Left colon (tissue), 2 donors: ENCODE results near the gene ECM1. TPM values are rescaled to one million over a fixed set of nuclear protein-coding genes. Genes with fewer than 3 reads are reported as not detected.

Experiments used
- ATAC-seq: fragments of 200-7000 bp; cut with Tn5 transposase; one replicate; pipeline ENCODE4 v1.9.1; 2020; ENCODE audit warnings: mild to moderate bottlenecking, moderate library complexity
- DNase-seq, 2 donors: peaks; one replicate each; pipeline ENCODE4 v3.0.0-alpha.2; 2020
- intact Hi-C, 2 donors: fragments of 100-400 bp; cut with DNase I in 1 of 2; cut with micrococcal nuclease in 1 of 2; formaldehyde crosslinking; loops; one replicate each; pipeline versions ENCODE4 v1.11.2 to v1.14.0; 2022; cut with DNase I, micrococcal nuclease
- long read RNA-seq: library from polyadenylated mRNA; unstranded; transcript quantifications from one replicate; pipeline ENCODE4 v2.0.0, GENCODE V29; 2021
- total RNA-seq, 2 donors: library from RNA; stranded (reverse); fragmentation: NEBNext Ultra II Directional; extraction: Animal tissue kit (Norgen Biotek cat#: 25700); gene quantifications; one replicate each; pipeline ENCODE4 v1.2.1, GENCODE V29; 2021
- donor health status: DM: no; HTN: no; CAD: no.
- donor health status: DM: yes; HTN: yes; CAD: no.

The ECM1 gene
- total RNA-seq: 1 to 10 TPM; 6.3 to 9.1 TPM
- long read RNA-seq, partial matches to known transcripts: 0 of 1 reads
- long read RNA-seq, other reads (novel, unspliced or antisense): 0 of 1 reads

- peak in 1 of 2 donors; percentile 48 for DNase-seq
- peak; percentile 91 for ATAC-seq
- intact Hi-C loops: no loop called here
These were observed at the start of gene ECM1 for GRCh38 chr1:150507912-150508864. Gene ECM1, plus strand, starts transcription at chr1:150508109. Its CDS starts 101 bp downstream, at chr1:150508210.

GRCh38 chr1:150464422-150464826 lies 43.5 kb upstream of the ECM1 start:
- intact Hi-C loops: no loop called here
- DNase-seq (peak; percentile 42 to 65), ATAC-seq (peak; percentile 78)

DNA sequence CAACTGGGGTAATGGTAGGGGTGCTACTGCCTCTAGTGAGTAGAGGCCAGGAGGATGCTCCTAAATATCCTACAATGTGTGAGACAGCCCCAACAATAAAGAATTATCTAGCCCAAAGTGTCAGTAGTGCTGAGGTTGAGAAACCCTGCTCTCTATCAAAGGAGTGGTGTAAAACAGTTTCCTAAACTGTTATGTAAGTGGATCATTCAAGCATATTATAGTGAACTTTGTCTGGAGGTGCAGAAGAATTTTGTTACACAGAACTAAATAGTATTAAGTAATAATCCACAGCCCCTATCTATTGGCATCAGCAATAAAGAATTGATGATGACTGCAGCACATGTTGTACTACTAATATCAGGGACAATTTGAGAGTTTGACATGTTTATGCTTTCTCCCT lies 40.9 kb upstream of the ECM1 start:
- DNase-seq (no peak), ATAC-seq (no peak)
- intact Hi-C loops: no loop called here

DNA sequence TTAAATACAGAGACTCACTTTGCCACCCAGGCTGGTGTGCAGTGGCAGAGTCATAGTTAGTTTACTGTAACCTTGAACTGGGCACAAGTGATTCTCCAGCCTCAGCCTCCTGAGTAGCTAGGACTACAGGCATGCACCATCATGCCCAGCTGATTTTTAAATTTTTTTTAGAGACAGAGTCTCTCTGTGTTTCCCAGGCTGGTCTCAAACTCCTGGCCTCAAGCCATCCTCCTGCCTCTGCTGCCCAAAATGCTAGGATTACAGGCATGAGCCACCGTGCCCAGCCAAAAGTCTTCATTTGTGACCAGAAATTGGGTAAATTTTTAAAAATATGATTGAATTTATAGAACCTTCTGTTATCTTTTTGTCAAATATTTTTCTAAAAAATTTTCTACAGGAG lies 38.6 kb upstream of the ECM1 start:
- DNase-seq (no peak), ATAC-seq (no peak)
- intact Hi-C loops: no loop called here

DNA sequence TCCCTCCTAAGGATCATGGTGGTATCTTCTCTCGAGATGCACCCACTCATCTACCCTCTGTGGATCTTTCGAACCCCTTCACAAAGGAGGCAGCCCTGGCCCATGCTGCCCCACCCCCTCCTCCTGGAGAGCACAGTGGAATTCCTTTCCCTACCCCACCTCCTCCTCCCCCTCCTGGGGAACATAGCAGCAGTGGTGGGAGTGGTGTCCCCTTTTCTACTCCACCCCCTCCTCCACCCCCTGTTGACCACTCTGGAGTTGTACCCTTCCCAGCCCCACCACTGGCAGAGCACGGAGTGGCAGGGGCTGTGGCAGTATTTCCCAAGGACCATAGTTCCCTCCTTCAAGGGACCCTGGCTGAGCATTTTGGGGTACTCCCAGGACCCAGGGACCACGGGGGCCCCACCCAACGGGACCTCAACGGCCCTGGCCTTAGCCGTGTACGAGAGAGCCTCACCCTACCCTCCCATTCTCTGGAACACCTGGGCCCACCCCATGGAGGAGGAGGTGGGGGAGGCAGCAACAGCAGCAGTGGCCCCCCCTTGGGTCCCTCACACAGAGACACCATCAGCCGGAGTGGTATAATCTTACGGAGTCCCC lies 35.2 kb upstream of the ECM1 start:
- no peak for ATAC-seq
- DNase-seq: no peak
- intact Hi-C loops: loop anchor here in 1 of 2 donors (10.0 kb wide), 1 partner anchor 62 kb away; no protein-coding TSS in a partner anchor

- ATAC-seq (no peak), DNase-seq (no peak)
- intact Hi-C loops: loop anchor here in 1 of 2 donors (10.0 kb wide), 1 partner anchor 61 kb away; no protein-coding TSS in a partner anchor
These were observed 34.2 kb upstream of the ECM1 start for GRCh38 chr1:150473659-150474058.

DNA sequence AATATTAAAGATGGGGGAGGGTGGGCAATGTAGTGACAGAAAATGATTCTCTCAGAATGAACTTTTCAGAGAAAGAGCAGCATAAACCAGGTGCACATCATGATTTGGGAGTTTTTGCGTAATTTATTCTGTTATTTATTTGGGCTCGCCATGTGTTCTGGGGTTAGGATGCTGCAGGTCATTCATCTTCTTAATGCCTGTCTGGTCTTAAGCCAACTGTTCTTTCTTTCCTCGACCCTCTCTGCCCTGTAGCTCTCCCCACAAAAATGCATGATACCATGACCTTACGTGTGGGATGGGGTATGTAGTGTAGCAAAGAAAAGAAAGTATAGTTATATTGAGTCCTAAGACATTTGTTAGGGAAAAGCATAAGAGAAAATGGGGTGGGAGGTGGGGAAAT lies 33.0 kb upstream of the ECM1 start:
- intact Hi-C loops: loop anchor here in 1 of 2 donors (10.0 kb wide), 1 partner anchor 60 kb away; no protein-coding TSS in a partner anchor
- DNase-seq (no peak), ATAC-seq (no peak)

- ATAC-seq (no peak), DNase-seq (no peak)
- intact Hi-C loops: loop anchor here in 1 of 2 donors (10.0 kb wide), 1 partner anchor 58 kb away; no protein-coding TSS in a partner anchor
These were observed 31.2 kb upstream of the ECM1 start for GRCh38 chr1:150476754-150477153.

- DNase-seq (no peak), ATAC-seq (peak; percentile 74)
- intact Hi-C loops: loop anchor here in 1 of 2 donors (10.0 kb wide), 1 partner anchor 57 kb away; no protein-coding TSS in a partner anchor
These were observed 30.6 kb upstream of the ECM1 start for GRCh38 chr1:150477320-150477719.

GRCh38 chr1:150477733-150478132 lies 30.2 kb upstream of the ECM1 start:
- intact Hi-C loops: loop anchor here in 1 of 2 donors (10.0 kb wide), 1 partner anchor 57 kb away; no protein-coding TSS in a partner anchor
- peak; percentile 83 for ATAC-seq

DNA sequence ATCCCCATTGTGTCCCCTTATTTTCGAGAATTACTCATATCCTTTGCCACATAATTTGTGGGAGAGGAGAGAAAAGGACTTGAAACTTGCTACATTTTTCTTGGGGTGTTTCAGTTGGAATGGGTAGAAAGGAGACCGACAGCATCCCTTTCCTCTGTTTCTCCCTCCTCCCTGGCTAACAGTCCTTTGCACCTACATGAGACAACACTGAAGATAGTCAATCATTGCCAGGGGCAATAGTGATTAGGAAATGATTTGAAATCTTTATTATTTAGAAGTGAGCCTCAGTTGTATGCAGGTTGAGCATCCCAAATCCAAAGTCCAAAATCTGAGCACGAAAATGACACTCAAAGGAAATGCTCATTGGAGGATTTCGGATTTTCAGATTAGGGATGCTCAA lies 28.5 kb upstream of the ECM1 start:
- intact Hi-C loops: loop anchor here in 1 of 2 donors (10.0 kb wide), 1 partner anchor 55 kb away; no protein-coding TSS in a partner anchor
- no peak for ATAC-seq

More at GRCh38 chr1:150477733-150478132, 30.2 kb upstream of the ECM1 start:
- DNase-seq: no peak

DNA sequence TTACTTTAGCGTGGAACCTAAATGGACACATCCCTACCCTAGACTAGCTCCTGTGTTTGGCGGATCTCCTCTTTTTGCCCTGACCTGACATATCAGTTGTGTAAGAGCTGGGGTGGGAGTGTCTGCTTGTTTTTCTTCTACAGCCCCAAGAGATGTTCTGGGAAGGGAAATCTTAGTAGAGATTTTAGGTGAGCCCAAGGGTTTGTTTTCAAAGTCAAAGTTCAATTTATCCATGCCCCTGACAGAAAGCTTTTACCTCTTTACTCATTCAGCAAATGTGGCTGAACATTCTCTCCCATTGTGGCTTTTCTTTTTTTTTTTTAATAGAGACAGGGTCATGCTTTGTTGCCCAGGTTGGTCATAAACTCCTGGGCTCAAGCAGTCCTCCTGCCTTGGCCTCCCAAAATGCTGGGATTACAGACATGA lies 28.0 kb upstream of the ECM1 start:
- DNase-seq (no peak), ATAC-seq (no peak)
- intact Hi-C loops: loop anchor here in 1 of 2 donors (10.0 kb wide), 1 partner anchor 55 kb away; no protein-coding TSS in a partner anchor

More for the DNA sequence above, 28.5 kb upstream of the ECM1 start:
- DNase-seq: no peak

GRCh38 chr1:150484431-150484830 lies 23.5 kb upstream of the ECM1 start:
- ATAC-seq (no peak), DNase-seq (no peak)
- intact Hi-C loops: no loop called here

DNA sequence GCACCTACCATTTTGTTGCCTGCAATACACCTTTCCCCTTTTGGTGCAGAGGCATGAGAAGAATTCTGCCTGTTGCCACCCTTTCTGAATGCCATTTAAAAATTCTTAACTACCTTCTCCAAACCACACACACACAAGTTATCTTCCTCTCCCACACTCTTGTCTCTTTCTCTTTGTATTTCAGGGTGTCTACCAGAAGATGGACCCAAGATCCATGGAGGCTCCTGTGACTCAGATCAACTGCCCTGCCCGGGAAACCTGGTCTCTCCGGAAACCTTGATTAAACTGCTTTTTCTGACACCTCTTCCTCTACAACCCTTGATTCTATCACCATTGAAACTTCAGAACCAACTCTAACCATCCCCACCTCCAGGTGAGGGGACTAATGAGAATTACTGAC lies 23.0 kb upstream of the ECM1 start:
- ATAC-seq: peak; percentile 36
- intact Hi-C loops: no loop called here
- DNase-seq: no peak

DNA sequence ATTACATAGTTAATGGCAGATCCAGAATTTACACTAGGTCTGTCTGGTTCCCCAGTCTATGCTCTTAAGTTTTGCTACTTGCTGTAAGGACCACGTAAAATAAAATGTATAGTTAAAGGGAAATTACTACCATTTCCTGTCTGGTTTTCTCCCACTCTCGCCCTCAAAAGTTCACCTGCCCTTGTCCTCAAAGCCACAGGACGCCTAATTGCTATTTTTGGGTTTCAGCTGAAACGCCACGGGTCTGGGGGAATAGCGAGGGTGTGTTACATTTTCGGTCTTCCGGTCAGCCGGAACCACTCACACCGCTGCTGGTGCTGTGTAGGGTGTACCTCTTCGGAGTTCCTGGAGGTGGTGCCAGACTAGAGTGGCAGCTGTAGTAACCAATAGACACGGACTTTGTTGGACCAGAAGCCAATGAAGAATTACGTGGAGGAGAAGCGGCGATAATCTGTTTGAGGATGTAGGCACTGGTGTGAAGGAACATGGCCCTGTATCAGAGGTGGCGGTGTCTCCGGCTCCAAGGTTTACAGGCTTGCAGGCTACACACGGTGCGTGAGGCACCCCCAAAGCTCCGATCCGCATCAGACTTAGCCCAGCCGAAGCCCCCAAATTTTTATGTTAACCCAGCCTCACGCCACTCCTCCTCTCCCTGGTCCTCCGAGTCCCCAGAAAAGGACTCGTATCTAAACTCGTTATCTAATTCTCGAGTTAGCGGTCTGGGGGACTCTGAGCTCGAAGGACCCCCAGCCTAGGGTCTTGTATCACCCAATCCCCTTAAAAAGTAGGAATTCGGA lies 20.7 kb upstream of the ECM1 start, which contains the start of gene TARS2:
Gene TARS2, plus strand, starts transcription at position 454 of the 797 bp plus-strand sequence. Its CDS starts 32 bp downstream, at position 486.
- intact Hi-C loops: no loop called here

DNA sequence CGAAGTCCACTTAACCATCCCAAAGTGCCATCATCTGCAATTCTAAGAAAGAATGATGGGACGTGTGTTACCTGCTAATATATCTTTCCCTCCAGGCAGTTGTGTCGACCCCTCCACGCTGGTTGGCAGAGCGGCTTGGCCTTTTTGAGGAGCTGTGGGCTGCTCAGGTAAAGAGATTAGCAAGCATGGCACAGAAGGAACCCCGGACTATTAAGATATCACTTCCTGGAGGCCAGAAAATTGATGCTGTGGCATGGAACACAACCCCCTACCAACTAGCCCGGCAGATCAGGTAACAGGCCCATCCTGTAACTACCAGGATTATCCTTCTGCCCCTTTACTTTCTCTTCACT lies 20.2 kb upstream of the ECM1 start:
- ATAC-seq: peak; percentile 21
- no peak for DNase-seq
- intact Hi-C loops: no loop called here

More for the DNA sequence above, 20.7 kb upstream of the ECM1 start, which contains the start of gene TARS2:
- ATAC-seq (peak; percentile 100), DNase-seq (peak; percentile 92 to 96)

DNA sequence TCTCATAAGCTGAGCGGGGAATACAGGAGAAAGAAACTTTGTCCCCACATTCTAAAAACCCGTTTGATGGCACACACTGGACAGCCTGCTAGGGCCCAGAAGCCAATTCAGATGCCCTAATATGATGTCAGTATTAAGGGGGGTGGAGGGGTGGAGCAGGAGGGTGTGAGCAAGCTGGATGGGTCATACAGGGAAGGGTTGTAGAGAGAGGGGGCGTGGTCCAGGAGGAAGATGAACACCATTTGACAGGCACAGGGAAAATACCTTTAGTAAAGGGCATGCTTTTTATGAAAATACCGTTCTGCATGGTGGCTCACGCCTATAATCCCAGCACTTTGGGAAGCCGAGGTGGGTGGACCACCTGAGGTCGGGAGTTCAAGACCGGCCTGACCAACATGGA lies 14.7 kb upstream of the ECM1 start:
- ATAC-seq (no peak), DNase-seq (no peak)
- intact Hi-C loops: no loop called here

DNA sequence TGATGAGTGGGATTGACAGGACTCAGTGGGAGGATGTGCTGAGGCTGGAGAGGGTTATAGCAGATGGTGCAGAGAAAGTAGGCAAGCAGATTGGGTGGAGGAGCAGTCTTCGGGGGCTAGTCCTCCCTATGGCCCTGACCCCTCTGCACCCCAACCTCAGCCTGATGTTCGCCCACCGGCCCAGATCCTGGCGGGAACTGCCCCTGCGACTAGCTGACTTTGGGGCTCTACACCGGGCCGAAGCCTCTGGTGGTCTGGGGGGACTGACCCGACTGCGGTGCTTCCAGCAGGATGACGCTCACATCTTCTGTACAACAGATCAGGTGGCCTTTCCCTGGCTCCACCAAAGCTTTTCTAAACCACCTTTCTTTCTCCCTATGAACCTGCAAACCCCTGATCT lies 9.6 kb upstream of the ECM1 start:
- intact Hi-C loops: no loop called here
- ATAC-seq (no peak), DNase-seq (no peak)
